ENCODE results near the gene OR6B3. TPM values are rescaled to one million over a fixed set of nuclear protein-coding genes. Genes with fewer than 3 reads are reported as not detected.

Gene OR6B3
- total RNA-seq, 1 experiment from 2014 or later = not detected

GRCh38 chr2:240089306-240089705 lies 36.0 kb upstream of the OR6B3 start:
- no peak for TF ChIP-seq CTCF (IDR thresholded peaks at IDR 0.05; ENCODE audit: insufficient read depth in 1 of 2, low read depth in 1 of 2, low read length in 1 of 2, severe bottlenecking in 1 of 2, unreplicated experiment in 1 of 2)
- peaks cover 24% of the 10 kb centered on the region for H3K9me3 Mint-ChIP-seq (ENCODE audit: unreplicated experiment)
- no peaks in the 10 kb centered on the region for H3K4me1 ChIP-seq
- intact Hi-C loops (cut with micrococcal nuclease; ENCODE audit: unreplicated experiment) = no loop called here
- no peak overlapping the region for H3K27ac Mint-ChIP-seq (ENCODE audit: unreplicated experiment)
- CTCF ChIA-PET = no interaction called here
- no peaks in the 10 kb centered on the region for H3K27me3 ChIP-seq (replicated peaks; ENCODE audit: control insufficient read depth, insufficient read depth, low read length)
- H3K36me3 Mint-ChIP-seq (ENCODE audit: insufficient read depth, unreplicated experiment) = no peaks in the 10 kb centered on the region
- no peaks in the 10 kb centered on the region for H3K36me3 ChIP-seq (ENCODE audit: control insufficient read depth, insufficient read depth, low read length)
- POLR2A ChIA-PET = no interaction called here
- H3K4me3 ChIP-seq (ENCODE audit: low read depth, low read length) = no peak overlapping the region
- DNase-seq = no peak
- no peaks in the 10 kb centered on the region for H3K4me1 Mint-ChIP-seq (ENCODE audit: low read depth, unreplicated experiment)
- H3K4me3 Mint-ChIP-seq (ENCODE audit: unreplicated experiment) = no peak overlapping the region
- no peaks in the 10 kb centered on the region; the same call in 1 of the 2 replicates for H3K9me3 ChIP-seq
- H3K27me3 Mint-ChIP-seq (ENCODE audit: insufficient read depth, unreplicated experiment) = peaks cover 6% of the 10 kb centered on the region
- BruUV-seq (replicated peaks) = no TSS peak

GRCh38 chr2:240086563-240086962 lies 33.2 kb upstream of the OR6B3 start:
- H3K9me3 Mint-ChIP-seq (ENCODE audit: unreplicated experiment) = peaks cover 24% of the 10 kb centered on the region
- Histone ChIP-seq H3K4me1 (no peaks in the 10 kb centered on the region), H3K9me3 (no peaks in the 10 kb centered on the region), H3K4me3 (ENCODE audit: low read depth, low read length) (no peak overlapping the region), H3K27me3 (replicated peaks; ENCODE audit: control insufficient read depth, insufficient read depth, low read length) (no peaks in the 10 kb centered on the region), H3K36me3 (ENCODE audit: control insufficient read depth, insufficient read depth, low read length) (no peaks in the 10 kb centered on the region)
- DNase-seq = no peak
- BruUV-seq (replicated peaks) = no TSS peak
- POLR2A ChIA-PET = no interaction called here
- no peaks in the 10 kb centered on the region for H3K36me3 Mint-ChIP-seq (ENCODE audit: insufficient read depth, unreplicated experiment)
- no peak overlapping the region for H3K27ac Mint-ChIP-seq (ENCODE audit: unreplicated experiment)
- CTCF ChIA-PET = no interaction called here
- peaks cover 3% of the 10 kb centered on the region for H3K27me3 Mint-ChIP-seq (ENCODE audit: insufficient read depth, unreplicated experiment)
- intact Hi-C loops (cut with micrococcal nuclease; ENCODE audit: unreplicated experiment) = no loop called here
- no peak overlapping the region for H3K4me3 Mint-ChIP-seq (ENCODE audit: unreplicated experiment)
- H3K4me1 Mint-ChIP-seq (ENCODE audit: low read depth, unreplicated experiment) = no peaks in the 10 kb centered on the region
- TF ChIP-seq CTCF (IDR thresholded peaks at IDR 0.05; ENCODE audit: insufficient read depth in 1 of 2, low read depth in 1 of 2, low read length in 1 of 2, severe bottlenecking in 1 of 2, unreplicated experiment in 1 of 2) = no peak

GRCh38 chr2:240078631-240079030 lies 25.3 kb upstream of the OR6B3 start:
- intact Hi-C loops (cut with micrococcal nuclease; ENCODE audit: unreplicated experiment) = no loop called here
- TF ChIP-seq CTCF (IDR thresholded peaks at IDR 0.05; ENCODE audit: insufficient read depth in 1 of 2, low read depth in 1 of 2, low read length in 1 of 2, severe bottlenecking in 1 of 2, unreplicated experiment in 1 of 2) = no peak
- peaks cover 3% of the 10 kb centered on the region for H3K27me3 Mint-ChIP-seq (ENCODE audit: insufficient read depth, unreplicated experiment)
- no peak for DNase-seq
- BruUV-seq (replicated peaks) = no TSS peak
- Histone ChIP-seq H3K36me3 (ENCODE audit: control insufficient read depth, insufficient read depth, low read length) (no peaks in the 10 kb centered on the region), H3K27me3 (replicated peaks; ENCODE audit: control insufficient read depth, insufficient read depth, low read length) (no peaks in the 10 kb centered on the region), H3K4me3 (ENCODE audit: low read depth, low read length) (no peak overlapping the region), H3K4me1 (no peaks in the 10 kb centered on the region), H3K9me3 (no peaks in the 10 kb centered on the region)
- ChIA-PET CTCF (no interaction called here), POLR2A (no interaction called here)
- H3K27ac Mint-ChIP-seq (ENCODE audit: unreplicated experiment) = no peak overlapping the region
- no peaks in the 10 kb centered on the region for H3K4me1 Mint-ChIP-seq (ENCODE audit: low read depth, unreplicated experiment)
- peaks cover 10% of the 10 kb centered on the region for H3K9me3 Mint-ChIP-seq (ENCODE audit: unreplicated experiment)
- H3K4me3 Mint-ChIP-seq (ENCODE audit: unreplicated experiment) = no peak overlapping the region
- no peaks in the 10 kb centered on the region for H3K36me3 Mint-ChIP-seq (ENCODE audit: insufficient read depth, unreplicated experiment)

Measured in Caco-2 (cell line).